ENCODE data around the gene KRTAP1-3. TPM values are rescaled to one million over a fixed set of nuclear protein-coding genes. Genes with fewer than 3 reads are reported as not detected.
"Not testable (repeated sequence)": the region's sequence is repeated elsewhere in the genome, so short reads cannot be mapped to it uniquely, and the experiment has no call there.

The KRTAP1-3 gene
- total RNA-seq, 1 experiment from 2014 or later: not detected

DNA sequence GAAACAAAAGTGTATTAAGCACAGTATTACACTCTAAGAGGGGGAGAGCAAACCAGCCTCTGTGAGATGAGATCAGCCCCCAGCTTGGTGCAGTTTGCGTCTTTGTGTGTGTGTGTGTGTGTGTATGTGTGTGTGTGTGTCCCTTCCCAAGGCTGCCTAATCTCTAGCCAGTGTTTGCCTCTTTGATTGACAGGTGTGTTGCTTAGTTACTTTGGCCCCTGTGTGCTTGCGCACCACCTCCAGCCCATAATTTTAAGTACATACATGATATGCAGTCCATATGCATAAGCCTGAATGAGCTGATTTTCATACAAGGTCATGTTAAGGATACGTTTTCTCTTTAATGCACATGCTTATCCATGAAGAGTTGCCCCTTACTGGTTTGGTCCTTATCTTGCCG lies 32.9 kb downstream of the KRTAP1-3 start:
- BruUV-seq (replicated peaks): no TSS peak
- Mint-ChIP-seq H3K4me1 (ENCODE audit: low read depth, unreplicated experiment) (peaks cover 38% of the 10 kb centered on the region), H3K4me3 (ENCODE audit: unreplicated experiment) (no peak overlapping the region), H3K27me3 (ENCODE audit: insufficient read depth, unreplicated experiment) (no peaks in the 10 kb centered on the region), H3K9me3 (ENCODE audit: unreplicated experiment) (no peaks in the 10 kb centered on the region), H3K27ac (ENCODE audit: unreplicated experiment) (peak overlapping the region; percentile 89), H3K36me3 (ENCODE audit: insufficient read depth, unreplicated experiment) (peaks cover 6% of the 10 kb centered on the region)
- Histone ChIP-seq H3K4me3 (ENCODE audit: low read depth, low read length) (no peak overlapping the region), H3K36me3 (ENCODE audit: control insufficient read depth, insufficient read depth, low read length) (no peaks in the 10 kb centered on the region), H3K4me1 (peaks cover 19% of the 10 kb centered on the region), H3K9me3 (peaks cover 4% of the 10 kb centered on the region; the same call in 1 of the 2 replicates), H3K27me3 (replicated peaks; ENCODE audit: control insufficient read depth, insufficient read depth, low read length) (no peaks in the 10 kb centered on the region)
- POLR2A ChIA-PET: no interaction called here
- DNase-seq: no peak
- intact Hi-C loops (cut with micrococcal nuclease; ENCODE audit: unreplicated experiment): no loop called here
- CTCF ChIA-PET: no interaction called here
- TF ChIP-seq, protein P1, sequence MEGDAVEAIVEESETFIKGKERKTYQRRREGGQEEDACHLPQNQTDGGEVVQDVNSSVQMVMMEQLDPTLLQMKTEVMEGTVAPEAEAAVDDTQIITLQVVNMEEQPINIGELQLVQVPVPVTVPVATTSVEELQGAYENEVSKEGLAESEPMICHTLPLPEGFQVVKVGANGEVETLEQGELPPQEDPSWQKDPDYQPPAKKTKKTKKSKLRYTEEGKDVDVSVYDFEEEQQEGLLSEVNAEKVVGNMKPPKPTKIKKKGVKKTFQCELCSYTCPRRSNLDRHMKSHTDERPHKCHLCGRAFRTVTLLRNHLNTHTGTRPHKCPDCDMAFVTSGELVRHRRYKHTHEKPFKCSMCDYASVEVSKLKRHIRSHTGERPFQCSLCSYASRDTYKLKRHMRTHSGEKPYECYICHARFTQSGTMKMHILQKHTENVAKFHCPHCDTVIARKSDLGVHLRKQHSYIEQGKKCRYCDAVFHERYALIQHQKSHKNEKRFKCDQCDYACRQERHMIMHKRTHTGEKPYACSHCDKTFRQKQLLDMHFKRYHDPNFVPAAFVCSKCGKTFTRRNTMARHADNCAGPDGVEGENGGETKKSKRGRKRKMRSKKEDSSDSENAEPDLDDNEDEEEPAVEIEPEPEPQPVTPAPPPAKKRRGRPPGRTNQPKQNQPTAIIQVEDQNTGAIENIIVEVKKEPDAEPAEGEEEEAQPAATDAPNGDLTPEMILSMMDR (IDR thresholded peaks at IDR 0.05; ENCODE audit: insufficient read depth in 1 of 2, low read depth in 1 of 2, low read length in 1 of 2, severe bottlenecking in 1 of 2, unreplicated experiment in 1 of 2): no peak

- H3K27me3 Mint-ChIP-seq (ENCODE audit: insufficient read depth, unreplicated experiment); H3K4me3 ChIP-seq (ENCODE audit: low read depth, low read length); H3K36me3 ChIP-seq (ENCODE audit: control insufficient read depth, insufficient read depth, low read length); POLR2A ChIA-PET; H3K27me3 ChIP-seq (replicated peaks; ENCODE audit: control insufficient read depth, insufficient read depth, low read length); H3K9me3 ChIP-seq; H3K4me3 Mint-ChIP-seq (ENCODE audit: unreplicated experiment); BruUV-seq (replicated peaks); intact Hi-C loops (cut with micrococcal nuclease; ENCODE audit: unreplicated experiment); DNase-seq; H3K4me1 ChIP-seq; H3K36me3 Mint-ChIP-seq (ENCODE audit: insufficient read depth, unreplicated experiment); H3K27ac Mint-ChIP-seq (ENCODE audit: unreplicated experiment); CTCF ChIA-PET: not testable (repeated sequence)
- Mint-ChIP-seq H3K9me3 (ENCODE audit: unreplicated experiment) (peaks cover 11% of the 10 kb centered on the region), H3K4me1 (ENCODE audit: low read depth, unreplicated experiment) (peaks cover 30% of the 10 kb centered on the region)
These were observed 35.1 kb downstream of the KRTAP1-3 start, which contains the start of gene KRTAP3-2 for GRCh38 chr17:40999563-40999962. Gene KRTAP3-2, minus strand, starts transcription at chr17:40999906. Its CDS starts 53 bp downstream, at chr17:40999853.

DNA sequence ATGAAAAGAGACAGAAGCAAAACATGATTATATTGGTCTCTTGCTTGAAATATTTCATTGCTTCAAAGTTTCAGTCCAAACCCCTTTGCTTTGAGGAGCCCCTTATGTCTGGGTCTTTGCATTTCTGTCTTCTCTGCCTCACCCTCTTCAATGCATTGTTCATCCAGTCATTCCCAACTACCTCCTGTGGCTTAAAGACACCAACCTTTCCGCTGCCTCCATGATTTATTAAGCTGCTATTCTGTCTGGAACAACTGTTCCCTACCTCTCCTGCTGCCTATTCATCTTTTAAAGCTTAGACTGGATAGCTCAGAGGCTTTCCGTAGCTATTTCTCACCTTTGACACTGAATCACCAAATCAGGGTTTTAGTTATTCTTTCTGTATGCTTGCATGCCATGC lies 37.3 kb downstream of the KRTAP1-3 start:
- Mint-ChIP-seq H3K27ac (ENCODE audit: unreplicated experiment) (no peak overlapping the region), H3K4me3 (ENCODE audit: unreplicated experiment) (no peak overlapping the region), H3K4me1 (ENCODE audit: low read depth, unreplicated experiment) (peaks cover 33% of the 10 kb centered on the region), H3K27me3 (ENCODE audit: insufficient read depth, unreplicated experiment) (no peaks in the 10 kb centered on the region), H3K36me3 (ENCODE audit: insufficient read depth, unreplicated experiment) (no peaks in the 10 kb centered on the region), H3K9me3 (ENCODE audit: unreplicated experiment) (peaks cover 11% of the 10 kb centered on the region)
- Histone ChIP-seq H3K4me1 (peaks cover 5% of the 10 kb centered on the region; the same call in 1 of the 2 replicates), H3K36me3 (ENCODE audit: control insufficient read depth, insufficient read depth, low read length) (no peaks in the 10 kb centered on the region), H3K9me3 (peaks cover 4% of the 10 kb centered on the region; the same call in 1 of the 2 replicates), H3K27me3 (replicated peaks; ENCODE audit: control insufficient read depth, insufficient read depth, low read length) (no peaks in the 10 kb centered on the region), H3K4me3 (ENCODE audit: low read depth, low read length) (no peak overlapping the region)
- DNase-seq: no peak
- no TSS peak for BruUV-seq (replicated peaks)
- POLR2A ChIA-PET: no interaction called here
- intact Hi-C loops (cut with micrococcal nuclease; ENCODE audit: unreplicated experiment): no loop called here
- TF ChIP-seq, protein P1 (IDR thresholded peaks at IDR 0.05; ENCODE audit: insufficient read depth in 1 of 2, low read depth in 1 of 2, low read length in 1 of 2, severe bottlenecking in 1 of 2, unreplicated experiment in 1 of 2): no peak
- CTCF ChIA-PET: no interaction called here

GRCh38 chr17:40996829-40997228 lies 37.8 kb downstream of the KRTAP1-3 start:
- Histone ChIP-seq H3K4me3 (ENCODE audit: low read depth, low read length) (no peak overlapping the region), H3K27me3 (replicated peaks; ENCODE audit: control insufficient read depth, insufficient read depth, low read length) (no peaks in the 10 kb centered on the region), H3K9me3 (peaks cover 4% of the 10 kb centered on the region; the same call in 1 of the 2 replicates), H3K36me3 (ENCODE audit: control insufficient read depth, insufficient read depth, low read length) (no peaks in the 10 kb centered on the region), H3K4me1 (peaks cover 6% of the 10 kb centered on the region; the same call in 1 of the 2 replicates)
- ChIA-PET POLR2A (no interaction called here), CTCF (no interaction called here)
- no TSS peak for BruUV-seq (replicated peaks)
- TF ChIP-seq, protein P1 (IDR thresholded peaks at IDR 0.05; ENCODE audit: insufficient read depth in 1 of 2, low read depth in 1 of 2, low read length in 1 of 2, severe bottlenecking in 1 of 2, unreplicated experiment in 1 of 2): no peak
- H3K36me3 Mint-ChIP-seq (ENCODE audit: insufficient read depth, unreplicated experiment): no peaks in the 10 kb centered on the region
- H3K4me3 Mint-ChIP-seq (ENCODE audit: unreplicated experiment): no peak overlapping the region
- H3K4me1 Mint-ChIP-seq (ENCODE audit: low read depth, unreplicated experiment): peaks cover 33% of the 10 kb centered on the region
- intact Hi-C loops (cut with micrococcal nuclease; ENCODE audit: unreplicated experiment): no loop called here
- no peak overlapping the region for H3K27ac Mint-ChIP-seq (ENCODE audit: unreplicated experiment)
- no peaks in the 10 kb centered on the region for H3K27me3 Mint-ChIP-seq (ENCODE audit: insufficient read depth, unreplicated experiment)
- DNase-seq: no peak
- peaks cover 11% of the 10 kb centered on the region for H3K9me3 Mint-ChIP-seq (ENCODE audit: unreplicated experiment)
